ENCODE measurements around the gene KATNB1.

GRCh38 chr16:57797526-57798266 lies 62.1 kb downstream of the KATNB1 start:
- TF ChIP-seq EZH2 (IDR thresholded peaks at IDR 0.05; ENCODE audit: low read length, missing control alignments) (no peak), CTCF (conservative IDR thresholded peaks at IDR 0.05 in 1 of 2, IDR thresholded peaks at IDR 0.05 in 1 of 2; ENCODE audit: low read depth in 1 of 2, low read length in 2 of 2) (no peak)
